Bone marrow (tissue), 2 donors: ENCODE measurements around the gene BOLA3.
"Not testable (repeated sequence)": the region's sequence is repeated elsewhere in the genome, so short reads cannot be mapped to it uniquely, and the experiment has no call there.

Experiments used
- DNase-seq, 2 donors: peaks; one replicate each; lab custom pipeline; 2025; lab: John Stamatoyannopoulos, UW

The BOLA3 gene

GRCh38 chr2:74147727-74148456 lies at the start of gene BOLA3:
TSS of gene BOLA3 (minus strand) at chr2:74147912. CDS start at chr2:74147874, 38 bp downstream.
- DNase-seq, result peak; percentile 55 to 66

DNA sequence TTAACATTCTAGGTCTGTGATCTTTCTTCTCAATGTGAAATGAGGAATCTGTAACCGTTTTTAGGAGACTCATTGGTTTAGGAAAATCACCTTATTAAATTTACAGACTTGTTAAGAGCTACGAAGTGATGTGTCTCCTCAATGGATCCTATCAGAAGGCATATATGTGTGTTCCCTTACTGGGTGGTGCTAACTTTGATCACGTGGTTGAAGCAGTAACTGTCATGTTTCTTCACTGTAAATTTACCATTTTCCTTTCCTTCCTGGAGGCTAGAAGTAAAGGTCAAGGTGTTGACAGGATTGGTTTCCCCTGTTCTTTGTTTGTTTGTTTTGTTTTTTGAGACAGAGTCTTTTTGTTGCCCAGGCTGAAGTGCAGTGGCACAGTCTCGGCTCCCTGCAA lies 49.3 kb upstream of the BOLA3 start:
- DNase-seq, result no peak

DNA sequence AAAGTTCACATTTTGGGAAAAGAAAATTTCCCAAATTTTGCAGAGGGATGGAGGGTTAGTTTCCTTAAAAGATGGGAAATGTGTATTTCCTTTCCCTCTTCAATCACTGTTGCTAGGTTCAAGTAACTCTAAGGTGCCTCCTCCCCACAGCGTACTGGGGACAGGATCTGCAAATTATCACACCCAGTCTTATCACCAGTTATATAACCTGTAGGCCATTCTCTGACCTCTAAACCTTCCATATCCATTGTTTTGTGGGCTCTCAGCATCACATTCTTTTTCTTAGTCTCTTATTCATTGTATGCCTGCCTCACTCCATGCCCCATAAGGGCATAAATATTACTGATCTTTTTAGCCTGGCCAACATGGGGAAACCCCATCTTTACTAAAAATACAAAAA lies 47.1 kb upstream of the BOLA3 start:
- DNase-seq, result no peak

DNA sequence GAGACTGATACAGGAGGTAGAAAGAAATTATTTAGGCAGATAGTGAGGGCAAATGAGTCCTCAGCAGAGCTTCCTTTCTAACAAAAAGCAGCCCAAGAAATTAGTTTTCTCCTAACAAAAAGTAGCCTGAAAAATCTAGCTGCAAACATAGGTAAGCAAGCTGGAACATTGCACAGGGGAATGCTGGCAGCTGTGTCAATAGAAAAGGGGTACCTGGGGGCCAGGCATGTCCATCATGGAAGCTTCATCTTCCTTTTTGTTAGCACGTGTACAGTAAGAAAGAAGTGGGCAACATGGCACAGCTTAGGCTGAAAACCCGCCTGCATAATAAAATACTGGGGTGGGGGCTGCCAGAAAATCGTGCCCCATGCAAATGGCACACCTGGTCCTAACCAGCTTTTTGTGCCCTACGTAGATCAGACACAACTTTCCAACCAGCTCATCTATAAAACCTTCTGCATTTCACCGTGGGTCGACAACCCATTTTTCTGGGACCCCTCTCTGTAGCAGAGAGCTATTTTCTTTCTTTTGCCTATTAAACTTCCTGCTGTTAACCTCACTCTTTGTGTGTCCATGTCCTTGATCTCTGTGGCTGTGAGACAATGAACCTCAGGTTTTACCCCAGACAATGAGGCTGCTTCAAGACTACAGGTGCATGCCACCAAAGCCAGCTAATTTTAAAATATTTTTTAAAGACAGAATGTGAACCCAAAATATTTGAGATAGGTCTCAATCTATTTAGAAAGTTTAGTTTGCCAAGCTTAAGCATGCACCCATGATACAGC lies 44.1 kb upstream of the BOLA3 start:
- DNase-seq, result no peak

DNA sequence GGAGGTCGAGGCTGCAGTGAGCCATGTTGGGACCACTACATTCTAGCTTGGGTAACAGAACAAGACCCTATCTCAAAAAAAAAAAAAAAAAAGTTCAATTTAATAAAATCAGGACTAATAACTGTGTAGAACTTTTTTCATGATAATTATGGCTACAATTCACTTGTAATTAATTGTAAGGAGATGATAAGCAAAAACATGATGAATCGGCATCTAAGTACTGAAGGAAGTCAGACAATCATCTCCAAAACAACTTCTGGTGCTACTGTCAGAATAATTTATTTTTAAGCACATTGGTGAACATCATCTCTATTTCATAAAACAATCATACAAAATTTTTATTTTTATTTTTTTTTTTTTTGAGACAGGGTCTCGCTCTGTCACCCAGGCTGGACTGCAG lies 41.0 kb upstream of the BOLA3 start:
- DNase-seq, result no peak

GRCh38 chr2:74188018-74188601 lies 40.4 kb upstream of the BOLA3 start:
- no peak for DNase-seq

DNA sequence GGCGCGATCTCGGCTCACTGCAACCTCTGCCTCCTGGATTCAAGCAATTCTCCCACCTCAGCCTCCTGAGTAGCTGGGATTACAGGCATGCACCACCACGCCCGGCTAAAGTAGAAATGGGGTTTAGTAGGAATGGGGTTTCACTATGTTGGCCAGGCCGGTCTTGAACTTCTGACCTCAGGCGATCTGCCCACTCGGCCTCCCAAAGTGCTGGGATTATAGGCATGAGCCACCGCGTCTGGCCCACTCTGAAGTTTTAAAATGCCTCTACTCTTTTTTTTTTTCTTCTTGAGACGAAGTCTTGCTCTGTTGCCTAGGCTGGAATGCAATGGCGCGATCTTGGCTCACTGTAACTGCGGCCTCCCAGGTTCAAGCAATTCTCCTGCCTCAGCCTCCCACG lies 39.0 kb upstream of the BOLA3 start:
- DNase-seq, result not testable (repeated sequence)

GRCh38 chr2:74186038-74186437 lies 38.3 kb upstream of the BOLA3 start:
- DNase-seq, result peak; percentile 23 to 95

- no peak for DNase-seq
Measured at GRCh38 chr2:74183878-74184277, 36.2 kb upstream of the BOLA3 start.

DNA sequence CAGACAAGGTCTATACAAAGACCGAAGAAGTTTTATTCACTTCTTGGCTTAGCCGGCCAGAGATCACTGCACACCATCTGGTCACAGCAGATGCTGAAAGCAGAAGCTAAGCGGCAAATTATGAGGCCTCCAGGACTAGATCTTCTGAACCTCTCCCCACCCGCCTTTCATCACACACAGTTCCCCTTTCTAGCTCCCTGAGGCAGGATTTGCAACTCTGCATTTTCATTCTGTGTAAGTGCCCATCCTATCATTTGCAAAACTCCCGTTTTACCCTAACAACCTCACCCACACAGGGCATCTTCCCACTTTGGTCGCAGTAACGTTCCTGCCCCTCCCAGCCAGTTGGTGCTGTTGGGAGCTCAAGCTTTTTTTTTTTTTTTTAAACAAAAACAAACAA lies 34.0 kb upstream of the BOLA3 start:
- peak; percentile 2 to 94 for DNase-seq

DNA sequence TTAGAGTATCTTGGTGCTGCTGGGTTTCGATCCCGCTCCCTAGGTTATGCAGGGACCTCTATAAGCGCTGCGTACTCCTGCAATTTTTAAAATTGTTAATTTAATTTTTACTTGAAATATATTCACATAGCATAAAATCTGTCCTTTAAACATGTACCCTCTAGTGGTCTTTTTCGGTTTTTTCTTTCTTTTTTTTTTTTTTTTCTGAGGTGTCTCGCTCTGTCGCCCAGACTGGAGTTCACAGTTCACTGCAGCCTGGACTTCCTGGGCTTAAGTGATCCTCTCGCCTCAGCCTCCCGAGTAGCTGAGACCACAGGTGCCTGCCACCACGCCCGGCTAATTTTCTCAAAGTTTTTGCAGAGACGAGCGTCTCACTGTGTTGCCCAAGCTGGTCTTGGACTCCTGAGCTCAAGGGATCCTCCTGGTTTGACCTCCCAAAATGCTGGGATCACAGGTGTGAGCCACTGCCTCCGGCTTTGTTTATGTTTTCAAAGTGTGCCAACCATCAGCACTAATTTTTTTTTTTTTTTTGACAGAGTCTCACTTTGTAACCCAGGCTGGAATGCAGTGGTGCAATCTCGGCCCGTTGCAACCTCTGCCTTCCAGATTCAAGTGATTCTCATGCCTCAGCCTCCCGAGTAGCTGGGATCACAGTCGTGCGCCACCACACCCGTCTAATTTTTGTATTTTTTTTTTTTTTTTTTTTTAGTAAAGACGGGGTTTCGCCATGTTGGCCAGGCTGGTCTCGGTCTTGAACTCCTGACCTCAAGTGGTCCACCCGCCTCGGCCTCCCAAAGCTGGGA lies 31.6 kb upstream of the BOLA3 start:
- no peak for DNase-seq

DNA sequence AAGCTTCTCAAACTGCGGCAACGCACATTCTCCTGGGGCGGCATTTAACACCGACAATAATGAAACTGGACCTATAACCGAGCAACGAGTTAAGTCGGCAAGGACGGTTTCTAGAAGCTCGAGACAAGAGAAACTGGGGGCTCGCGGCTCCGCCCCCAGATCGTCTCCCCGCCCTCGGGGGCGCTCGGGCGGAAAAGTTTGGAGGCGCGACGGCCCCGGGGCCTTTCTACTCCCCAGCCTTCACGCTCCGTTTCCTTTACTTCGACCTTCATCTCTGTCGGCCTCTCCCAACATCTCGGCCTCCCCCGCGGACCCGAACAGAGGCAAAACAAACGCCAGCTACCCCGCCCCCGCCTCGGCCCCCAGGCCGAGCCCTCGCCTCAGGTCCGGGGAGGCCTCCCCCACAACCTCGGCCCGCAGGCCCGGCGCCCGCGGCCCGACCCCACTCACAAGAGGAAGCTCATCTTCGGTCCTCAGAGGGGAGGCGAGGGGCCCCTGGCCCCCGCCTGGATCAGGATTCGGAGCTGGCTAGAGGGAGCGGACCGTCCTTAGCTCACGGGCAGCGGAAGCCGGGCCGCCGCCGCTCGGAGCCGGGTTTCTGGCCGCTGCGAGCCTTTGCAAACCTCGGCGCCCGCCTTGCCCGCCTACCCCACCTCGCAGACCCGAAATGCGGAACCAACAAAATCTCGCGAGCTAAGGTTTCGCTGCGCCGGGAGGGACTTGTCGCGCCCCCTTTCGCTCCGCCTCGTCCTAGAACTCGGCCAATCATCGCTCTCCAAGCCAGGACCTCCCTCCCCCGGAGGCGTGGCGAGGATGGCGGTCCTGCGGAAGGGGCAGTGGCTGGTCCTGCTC lies 30.7 kb upstream of the BOLA3 start, which contains the start of gene MOB1A:
Gene MOB1A, minus strand, starts transcription at position 669 of the 852 bp plus-strand sequence. Its CDS starts 205 bp downstream, at position 464.
- DNase-seq, result peak; percentile 91 to 96

DNA sequence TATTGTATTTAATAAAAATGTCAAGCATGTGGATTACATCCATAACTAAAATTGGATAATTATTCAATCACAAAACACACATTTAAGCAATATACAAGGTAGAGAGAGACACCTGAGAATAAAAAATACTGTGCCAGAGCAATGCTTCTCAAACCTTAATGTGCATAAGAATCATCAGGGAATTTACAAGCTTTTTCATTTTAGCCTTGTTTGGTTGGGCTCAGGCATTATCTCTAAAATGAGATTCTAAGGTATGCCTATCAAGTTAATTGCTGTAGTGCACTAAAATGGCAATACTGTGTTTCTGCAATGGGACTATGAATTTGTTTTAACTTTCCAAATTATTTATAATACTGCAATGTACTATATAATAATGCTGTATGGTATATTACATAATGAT lies 30.0 kb upstream of the BOLA3 start:
- DNase-seq, result no peak

DNA sequence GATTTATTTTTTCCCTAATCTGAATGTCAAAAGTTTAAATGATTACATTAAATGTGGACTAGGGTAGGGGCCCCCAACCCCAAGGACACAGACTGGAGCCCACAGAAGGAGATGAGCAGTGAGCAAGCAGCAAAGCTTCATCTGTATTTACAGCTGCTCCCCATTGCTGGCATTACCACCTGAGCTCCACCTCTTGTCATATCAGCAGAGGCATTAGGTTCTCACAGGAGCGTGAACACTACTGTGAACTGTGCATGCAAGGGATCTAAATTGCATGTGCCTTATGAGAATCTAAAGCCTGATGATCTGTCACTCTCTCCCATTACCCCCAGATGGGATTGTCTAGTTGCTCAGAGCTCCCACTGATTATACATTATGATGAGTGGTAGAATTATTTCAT lies 27.2 kb upstream of the BOLA3 start:
- DNase-seq, result no peak

GRCh38 chr2:74168739-74169138 lies 21.0 kb upstream of the BOLA3 start:
- no peak for DNase-seq

DNA sequence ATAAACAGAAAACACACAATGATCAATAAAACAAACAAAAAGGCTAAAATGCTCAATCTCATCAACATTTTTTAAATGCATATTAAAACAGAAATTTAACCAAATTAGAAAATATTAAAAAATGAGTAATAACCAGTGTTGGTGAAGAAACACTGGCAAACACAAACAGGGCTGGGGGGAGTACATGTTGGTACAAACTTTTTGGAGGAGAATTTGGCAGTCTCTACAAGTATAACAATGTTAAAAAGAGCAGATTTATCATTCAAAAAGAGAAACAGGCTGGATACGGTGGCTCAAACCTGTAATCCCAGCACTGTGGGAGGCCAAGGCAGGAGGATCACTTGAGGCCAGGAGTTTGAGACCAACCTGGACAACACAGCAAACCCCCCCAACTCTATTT lies 17.0 kb upstream of the BOLA3 start:
- no peak for DNase-seq

GRCh38 chr2:74162951-74163350 lies 15.2 kb upstream of the BOLA3 start:
- DNase-seq, result no peak

- DNase-seq, result no peak
Measured at GRCh38 chr2:74155830-74156229, 8.1 kb upstream of the BOLA3 start.

DNA sequence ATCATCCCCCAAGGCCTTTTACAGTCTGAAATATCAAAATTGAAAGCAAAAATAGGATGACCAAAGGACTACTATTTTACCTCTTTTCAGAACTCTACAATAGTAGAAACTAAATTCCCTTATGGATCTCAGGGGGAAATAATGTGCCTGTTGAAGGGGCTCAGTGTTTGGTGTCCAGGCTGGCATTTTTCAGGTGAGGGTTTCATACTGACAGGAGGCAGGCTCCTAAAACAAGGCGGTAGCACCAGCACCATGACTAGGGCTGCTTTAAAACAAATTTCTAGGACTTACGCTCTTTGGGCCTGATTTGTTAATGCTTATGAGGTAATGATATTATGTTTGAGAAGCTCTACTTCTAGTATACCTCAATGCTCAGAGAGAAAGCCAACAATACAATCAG lies 5.2 kb upstream of the BOLA3 start:
- no peak for DNase-seq

DNA sequence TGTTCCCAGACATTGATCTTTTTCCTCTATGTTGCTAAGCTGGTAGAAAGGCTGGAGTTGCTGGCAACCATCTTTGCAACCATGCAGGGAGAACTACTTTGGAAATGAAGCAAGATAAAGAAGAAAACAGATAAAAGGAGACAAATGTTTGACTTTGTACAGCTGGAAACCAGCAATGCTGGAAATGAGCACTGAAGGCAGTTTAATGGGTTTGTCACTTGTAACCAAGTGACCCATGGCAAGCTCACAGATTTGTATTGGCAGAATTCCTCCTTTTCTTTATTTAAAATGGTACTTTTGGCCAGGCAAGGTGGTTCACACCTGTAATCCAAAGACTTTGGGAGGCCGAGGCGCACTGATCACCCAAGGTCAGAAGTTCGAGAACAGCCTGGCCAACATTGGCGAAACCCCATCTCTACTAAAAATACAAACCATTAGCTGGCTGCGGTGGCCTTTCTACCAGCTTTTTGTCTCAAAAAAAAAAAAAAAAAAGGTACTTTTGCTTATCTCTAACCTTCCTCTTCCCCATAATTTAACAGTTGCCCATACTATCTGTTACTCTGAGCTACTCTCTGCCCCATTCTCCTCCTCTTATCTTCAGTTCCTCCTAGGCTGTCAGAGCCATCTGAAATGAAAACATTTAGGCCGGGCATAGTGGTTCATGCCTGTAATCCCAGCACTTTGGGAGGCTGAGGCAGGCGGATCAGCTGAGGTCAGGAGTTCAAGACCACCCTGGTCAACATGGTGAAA lies 2.0 kb upstream of the BOLA3 start:
- no peak for DNase-seq

DNA sequence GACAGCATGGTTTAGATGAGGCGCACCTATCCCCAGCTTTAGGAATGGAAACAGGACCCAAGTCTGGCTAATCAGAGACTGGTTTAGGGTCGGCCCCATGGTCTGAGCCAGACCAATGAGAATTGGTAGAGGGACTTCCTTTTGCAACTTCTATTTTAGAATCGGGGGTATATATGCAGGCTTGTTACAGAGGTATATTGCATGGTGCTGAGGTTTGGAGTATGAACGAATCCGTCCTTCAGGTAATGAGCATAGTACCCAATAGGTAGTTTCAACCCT lies 1.5 kb upstream of the BOLA3 start:
- no peak for DNase-seq
